ENCODE results near the gene ABI3. TPM values are rescaled to one million over a fixed set of nuclear protein-coding genes. Genes with fewer than 3 reads are reported as not detected.

Gene ABI3
- total RNA-seq, 1 donor from 2014 or later = 73.2 TPM

DNA sequence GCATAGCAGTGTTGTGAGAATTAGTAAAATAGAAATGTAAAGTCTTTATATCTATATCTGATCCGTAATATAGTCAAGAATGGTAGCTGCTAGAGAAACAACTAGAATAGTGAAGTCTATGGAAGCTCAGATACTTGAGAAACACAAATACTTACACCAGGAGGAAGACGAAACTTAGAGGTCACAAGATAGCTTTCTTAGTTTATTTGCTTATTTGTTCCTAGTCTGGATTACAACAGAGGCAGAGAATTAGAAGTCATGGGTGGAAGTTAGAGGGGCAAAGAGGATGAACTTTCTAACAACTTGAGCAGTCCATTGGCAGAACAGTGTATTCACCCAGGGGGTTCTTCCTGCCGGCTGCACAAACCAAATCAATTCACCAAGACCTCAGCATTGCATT is 14.0 kb upstream of the ABI3 start:
- intact Hi-C loops (cut with micrococcal nuclease) = loop anchor here (10.0 kb wide), 1 partner anchor 1092 kb away; the partner anchor contains the start of genes CBX1 and SNX11

DNA sequence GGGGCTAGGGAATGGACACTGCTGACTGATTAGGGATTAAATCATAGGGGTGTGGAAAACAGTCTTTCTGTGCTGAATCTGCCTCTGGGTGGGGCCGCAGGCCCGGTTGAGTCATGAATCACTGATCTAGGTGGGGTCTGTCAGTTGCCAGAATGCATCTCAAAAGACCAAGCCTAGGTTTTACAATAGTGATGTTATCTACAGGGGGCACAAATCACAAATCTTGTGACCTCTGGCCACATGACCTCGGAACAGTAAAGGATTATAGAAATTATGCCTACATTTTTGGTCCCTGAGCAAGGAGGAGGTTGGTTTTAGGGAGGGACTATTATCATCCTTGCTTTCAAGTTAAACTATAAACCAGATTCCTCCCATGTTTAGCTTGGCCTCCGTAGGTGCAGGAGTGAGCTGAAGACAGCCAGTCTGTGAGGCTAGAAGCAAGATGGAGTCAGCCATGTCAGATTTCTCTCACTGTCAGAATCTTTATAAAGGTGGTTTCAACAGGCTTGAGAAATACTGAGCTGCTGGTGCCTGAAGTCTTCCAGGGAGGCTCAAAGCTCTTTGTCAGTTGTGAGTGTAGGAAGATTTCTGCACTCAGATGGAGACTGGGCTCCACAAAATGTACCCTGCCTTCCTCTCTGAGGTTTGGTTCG is 13.0 kb upstream of the ABI3 start:
- intact Hi-C loops (cut with micrococcal nuclease) = loop anchor here (10.0 kb wide), 1 partner anchor 1093 kb away; the partner anchor contains the start of genes CBX1 and SNX11

DNA sequence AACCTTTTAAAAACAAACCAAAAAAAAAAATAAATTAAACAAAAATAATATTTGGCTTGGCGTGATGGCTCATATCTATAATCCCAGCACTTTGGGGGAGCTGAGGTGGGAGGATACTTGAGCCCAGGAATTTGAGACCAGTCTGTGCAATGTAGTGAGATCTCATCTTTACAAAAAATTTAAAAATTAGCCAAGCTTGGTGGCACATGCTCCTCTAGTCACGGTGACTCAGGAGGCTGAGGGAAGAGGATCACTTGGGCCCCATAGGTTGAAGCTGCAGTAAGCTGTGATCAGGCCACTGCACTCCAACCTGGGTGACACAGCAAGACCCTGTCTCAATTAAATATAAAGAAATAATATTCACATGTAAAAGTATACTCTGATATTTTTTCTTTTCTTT is 12.3 kb upstream of the ABI3 start:
- intact Hi-C loops (cut with micrococcal nuclease) = loop anchor here (10.0 kb wide), 1 partner anchor 1093 kb away; the partner anchor contains the start of genes CBX1 and SNX11

DNA sequence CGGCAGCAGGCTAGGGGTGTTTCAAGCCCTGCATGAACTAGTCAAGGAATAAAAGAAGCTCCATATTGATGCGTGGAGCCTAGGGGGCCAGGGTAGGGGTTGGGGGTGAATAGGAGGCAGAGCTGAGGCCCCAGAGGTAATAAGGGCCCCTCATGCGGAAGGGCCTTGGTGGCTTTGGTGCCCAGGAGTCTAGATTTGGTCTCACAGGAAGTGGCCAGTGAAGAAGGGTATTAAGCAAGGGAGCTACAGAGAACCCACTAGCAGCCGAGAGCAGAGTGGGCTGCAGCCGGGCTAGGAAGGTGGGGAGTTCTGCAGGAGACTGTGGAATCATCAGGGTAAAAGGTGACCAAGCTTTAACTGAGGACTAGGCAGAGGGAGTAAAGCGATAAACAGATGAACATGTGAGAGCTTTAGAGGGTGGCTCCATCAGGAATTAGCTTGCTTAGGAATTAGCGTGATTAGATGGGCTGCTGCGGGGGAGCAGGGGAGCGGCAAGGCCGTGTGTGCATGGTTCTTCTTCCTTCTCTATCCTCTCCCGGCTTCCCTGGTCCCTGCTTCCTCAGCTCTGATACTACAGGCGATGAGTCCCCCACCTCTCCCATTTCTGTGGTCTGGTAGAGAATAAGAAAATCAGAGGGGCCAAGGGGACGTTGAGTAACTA is 10.0 kb upstream of the ABI3 start:
- intact Hi-C loops (cut with micrococcal nuclease) = no loop called here

DNA sequence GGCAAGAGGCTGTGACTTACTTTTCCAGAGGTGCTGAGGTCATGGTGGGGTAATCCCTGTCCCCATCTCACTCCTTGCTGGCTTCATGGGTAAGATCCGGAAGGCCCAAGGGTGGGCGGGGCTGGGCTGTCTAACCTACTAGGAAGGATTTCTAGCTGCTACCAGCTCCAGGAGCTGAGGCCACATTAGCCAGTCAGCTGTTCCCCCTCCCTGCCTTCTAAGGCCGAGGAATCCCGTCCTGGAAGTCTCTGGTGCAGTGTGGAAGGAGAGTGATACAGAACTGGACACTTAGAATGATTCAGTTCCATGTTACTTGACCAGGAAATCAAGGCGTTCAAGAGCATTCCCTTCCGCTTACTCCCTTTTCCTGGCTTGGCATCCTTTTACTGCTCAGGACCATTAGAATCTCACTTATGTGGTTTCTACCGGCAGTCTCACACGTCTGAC is 9.0 kb upstream of the ABI3 start:
- intact Hi-C loops (cut with micrococcal nuclease) = no loop called here

DNA sequence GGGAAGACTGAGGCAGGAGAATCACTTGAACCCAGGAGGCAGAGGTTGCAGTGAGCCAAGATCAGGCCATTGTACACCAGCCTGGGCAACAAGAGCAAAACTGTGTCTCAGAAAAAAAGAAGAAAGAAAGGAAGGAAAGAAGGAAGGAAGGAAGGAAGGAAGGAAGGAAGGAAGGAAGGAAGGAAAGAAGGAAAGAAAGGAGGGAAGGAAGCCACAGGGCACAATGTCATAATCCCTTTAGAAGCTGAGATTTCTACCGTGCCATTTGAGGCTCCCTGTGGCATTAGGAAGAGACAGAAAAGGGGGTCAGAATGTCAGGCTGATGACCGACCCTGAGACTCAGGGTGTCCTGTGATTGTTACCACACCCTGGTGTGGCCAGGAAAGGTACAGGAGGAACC is 6.7 kb upstream of the ABI3 start:
- intact Hi-C loops (cut with micrococcal nuclease) = no loop called here

DNA sequence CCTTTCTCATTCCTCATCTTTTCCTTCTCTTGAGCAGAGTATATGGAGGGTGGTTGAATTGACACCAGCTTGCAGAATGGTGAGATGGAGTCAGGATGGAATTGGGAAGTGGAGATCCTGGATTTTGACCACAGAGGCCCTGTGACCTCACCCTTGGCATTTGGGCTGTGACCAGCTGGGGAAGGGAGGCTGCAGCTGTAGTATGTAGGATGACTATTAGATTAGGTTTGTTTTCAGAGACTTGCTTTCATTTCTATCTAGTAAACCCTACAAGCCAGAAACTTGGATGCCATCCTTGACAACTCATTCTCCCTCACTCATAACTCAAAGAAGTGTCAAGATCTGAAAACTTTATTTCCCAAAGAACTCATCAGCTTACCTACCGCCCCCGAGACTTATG is 6.0 kb upstream of the ABI3 start:
- intact Hi-C loops (cut with micrococcal nuclease) = no loop called here

DNA sequence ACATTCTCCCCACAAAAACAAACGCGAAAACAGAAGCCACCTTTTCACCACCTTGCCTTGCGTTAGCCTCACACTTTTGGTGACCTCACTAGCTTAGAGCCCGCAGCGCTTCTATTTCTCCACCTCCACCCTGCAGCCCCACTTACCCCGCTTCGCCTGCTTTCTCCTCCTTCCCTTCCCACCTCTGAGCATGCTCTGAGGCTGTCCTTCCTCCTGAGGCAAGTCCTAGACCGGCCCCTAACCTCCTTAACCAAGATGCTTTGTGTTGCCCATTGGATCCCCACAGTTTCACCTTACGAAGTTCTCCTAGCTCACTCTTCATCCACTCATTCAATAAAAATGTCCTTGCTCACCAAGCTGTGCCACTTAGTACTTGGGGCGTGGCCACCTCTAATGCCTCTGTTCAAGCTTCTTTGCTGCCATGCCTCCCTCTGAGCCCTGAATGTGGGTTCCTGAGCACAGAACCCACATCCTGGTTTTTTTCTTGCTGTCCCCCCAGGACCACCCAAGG is 1.4 kb upstream of the ABI3 start:
- intact Hi-C loops (cut with micrococcal nuclease) = no loop called here

DNA sequence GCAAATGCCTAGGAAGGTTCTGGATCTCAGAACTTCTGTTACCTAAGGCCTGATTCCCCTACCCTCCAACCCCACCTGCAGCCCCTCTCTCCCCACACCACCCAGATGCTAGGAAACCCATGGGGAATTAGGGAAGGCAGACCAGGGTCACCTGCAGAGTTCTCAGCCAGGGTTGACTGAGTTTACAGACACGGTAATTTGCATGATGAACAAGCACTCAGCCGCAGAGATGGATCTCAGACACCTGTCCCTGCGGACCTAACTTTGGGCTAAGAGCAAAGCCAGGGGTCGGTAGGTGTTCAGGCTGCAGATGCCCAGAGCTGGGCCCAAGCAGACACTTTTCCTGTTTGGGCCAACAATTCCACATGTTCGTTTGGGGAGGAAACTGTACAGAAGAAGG is 2.9 kb downstream of the ABI3 start:
- intact Hi-C loops (cut with micrococcal nuclease) = loop anchor here (5.0 kb wide), 1 partner anchor 939 kb away; the partner anchor contains the start of gene PPP1R9B

DNA sequence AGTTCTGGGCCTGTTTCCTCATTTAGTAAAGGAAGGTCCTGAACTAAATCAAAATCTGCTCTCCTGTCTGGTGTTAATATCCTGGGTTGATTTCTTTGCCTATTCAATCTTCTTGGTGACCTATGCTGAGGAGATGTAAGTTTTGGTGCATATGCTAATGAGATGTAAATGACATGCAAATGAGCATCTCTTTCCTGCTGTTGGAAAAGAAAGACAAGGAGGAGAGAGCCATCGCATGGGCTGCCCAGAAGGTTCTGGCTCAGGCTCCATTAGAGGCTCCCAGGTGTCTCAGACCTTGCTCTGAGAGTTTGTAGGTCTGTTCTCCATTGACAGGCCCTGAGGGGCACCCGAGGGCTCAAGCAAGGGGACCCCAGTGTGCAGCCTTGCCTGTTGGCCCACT is 3.3 kb downstream of the ABI3 start:
- intact Hi-C loops (cut with micrococcal nuclease) = loop anchor here (5.0 kb wide), 1 partner anchor 938 kb away; the partner anchor contains the start of gene PPP1R9B

DNA sequence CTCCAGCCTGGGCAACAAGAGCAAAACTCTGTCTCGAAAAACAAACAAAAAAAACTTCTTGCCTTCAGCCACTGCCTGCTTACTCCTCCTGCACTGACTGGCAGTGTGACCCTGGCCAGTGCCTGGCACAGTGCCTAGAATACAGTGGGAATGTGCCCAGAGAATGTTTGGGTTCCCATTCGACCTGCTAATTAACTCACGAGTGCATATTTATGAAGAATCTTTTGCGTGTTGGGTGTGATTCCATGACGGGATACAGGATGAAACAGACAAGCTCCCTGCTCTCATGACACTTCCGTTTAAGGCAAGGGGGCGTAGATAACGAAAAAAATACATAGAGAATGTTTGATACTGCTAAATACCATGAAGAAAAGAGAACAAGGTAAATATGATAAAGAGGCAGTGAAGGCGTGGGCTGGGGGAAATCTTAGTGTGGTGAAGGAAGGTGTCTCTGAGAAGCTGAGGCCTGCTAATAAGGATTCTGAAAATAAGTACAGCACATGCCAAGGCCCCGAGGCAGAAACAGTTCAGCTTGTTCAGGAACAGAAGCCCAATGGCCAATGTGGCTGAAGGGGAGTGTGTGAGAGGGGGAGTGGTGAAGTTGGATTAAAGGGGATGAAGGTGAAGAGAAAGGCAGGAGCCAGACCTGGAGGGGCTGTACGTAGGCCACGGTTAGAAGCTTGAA is 4.3 kb downstream of the ABI3 start:
- intact Hi-C loops (cut with micrococcal nuclease) = loop anchor here (5.0 kb wide), 4 partner anchors 127 to 937 kb away; partner anchors contain the start of genes PPP1R9B and SPOP

DNA sequence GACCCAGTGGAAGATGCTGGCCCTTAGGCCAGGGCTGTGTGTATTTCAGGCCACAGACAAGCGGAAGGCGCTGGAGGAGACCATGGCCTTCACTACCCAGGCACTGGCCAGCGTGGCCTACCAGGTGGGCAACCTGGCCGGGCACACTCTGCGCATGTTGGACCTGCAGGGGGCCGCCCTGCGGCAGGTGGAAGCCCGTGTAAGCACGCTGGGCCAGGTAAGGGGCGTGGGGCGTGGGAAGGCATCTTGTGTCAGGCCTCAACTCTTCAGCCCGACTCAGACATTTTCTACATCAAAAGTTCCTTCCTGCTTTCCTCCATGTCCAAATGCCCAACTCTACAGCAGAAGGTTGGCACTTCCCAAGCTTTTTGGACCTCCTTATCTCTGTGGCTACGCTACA is 6.0 kb downstream of the ABI3 start:
- intact Hi-C loops (cut with micrococcal nuclease) = loop anchor here (5.0 kb wide), 3 partner anchors 126 to 461 kb away; partner anchors contain the start of gene SPOP

DNA sequence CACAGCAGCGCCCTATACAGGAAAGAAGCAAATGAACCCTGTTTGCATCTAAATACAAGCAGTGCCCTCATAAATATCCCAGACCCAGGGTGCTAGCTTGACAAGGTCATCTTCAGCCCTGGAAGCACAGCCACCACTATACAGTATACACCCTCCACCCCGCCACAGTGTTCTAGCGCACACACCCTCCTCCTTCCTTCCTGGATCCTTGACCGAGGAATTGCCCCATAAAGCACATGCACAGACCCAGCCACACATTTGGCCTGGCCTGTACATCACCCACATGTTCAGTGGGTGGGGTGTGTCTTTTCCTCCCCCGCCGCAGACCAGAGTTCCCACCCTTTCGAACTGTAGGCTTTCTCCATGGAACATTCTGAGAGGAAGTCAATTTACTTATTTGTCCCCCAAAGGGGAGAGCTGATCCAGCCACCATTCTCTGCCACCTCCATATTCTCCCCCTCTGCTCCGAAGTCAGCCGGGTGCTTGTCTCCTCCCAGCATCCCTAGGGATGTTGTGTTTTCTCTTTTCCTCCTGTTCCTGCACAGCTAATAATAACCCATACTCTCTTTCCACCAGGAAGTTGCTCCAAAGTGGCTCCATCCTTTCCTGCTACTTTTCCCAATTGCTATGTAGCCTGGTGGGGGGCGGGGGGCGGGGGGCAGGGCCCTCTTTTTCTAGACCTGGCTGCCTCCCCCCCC is 6.6 kb downstream of the ABI3 start:
- intact Hi-C loops (cut with micrococcal nuclease) = loop anchor here (5.0 kb wide), 3 partner anchors 125 to 460 kb away; partner anchors contain the start of gene SPOP

DNA sequence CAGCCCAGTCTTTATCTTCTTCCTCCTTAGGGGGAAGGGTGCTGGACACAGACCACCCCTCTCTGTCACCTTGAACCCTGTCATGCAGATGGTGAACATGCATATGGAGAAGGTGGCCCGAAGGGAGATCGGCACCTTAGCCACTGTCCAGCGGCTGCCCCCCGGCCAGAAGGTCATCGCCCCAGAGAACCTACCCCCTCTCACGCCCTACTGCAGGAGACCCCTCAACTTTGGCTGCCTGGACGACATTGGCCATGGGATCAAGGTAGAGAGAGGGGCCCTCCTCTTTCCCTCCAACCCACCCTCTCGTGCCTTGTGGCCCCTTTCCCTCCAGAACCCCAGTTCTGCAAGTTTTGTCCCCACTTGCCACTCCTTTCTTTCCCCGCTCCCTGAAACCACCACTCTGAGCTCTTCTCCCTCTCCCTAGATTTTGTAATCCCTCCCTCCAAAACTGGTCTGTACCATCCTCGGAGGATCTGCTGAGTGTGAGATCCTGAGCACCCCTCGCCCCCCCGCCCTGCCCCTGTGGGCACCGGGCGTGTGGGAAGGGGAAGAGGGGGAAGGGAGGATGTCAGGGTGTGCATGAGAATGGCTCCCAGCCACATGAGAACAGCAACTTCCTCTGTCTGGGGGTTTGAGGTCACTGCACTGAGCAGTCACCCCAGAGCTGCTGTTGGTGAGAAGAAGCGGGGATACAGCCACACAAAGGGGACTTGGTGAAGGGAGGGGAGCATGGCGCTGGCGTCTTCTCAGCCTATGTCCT is 7.3 kb downstream of the ABI3 start:
- intact Hi-C loops (cut with micrococcal nuclease) = loop anchor here (1.0 to 5.0 kb wide), 7 partner anchors 8 to 459 kb away; partner anchors contain the start of genes ABI3, GNGT2 and SPOP

DNA sequence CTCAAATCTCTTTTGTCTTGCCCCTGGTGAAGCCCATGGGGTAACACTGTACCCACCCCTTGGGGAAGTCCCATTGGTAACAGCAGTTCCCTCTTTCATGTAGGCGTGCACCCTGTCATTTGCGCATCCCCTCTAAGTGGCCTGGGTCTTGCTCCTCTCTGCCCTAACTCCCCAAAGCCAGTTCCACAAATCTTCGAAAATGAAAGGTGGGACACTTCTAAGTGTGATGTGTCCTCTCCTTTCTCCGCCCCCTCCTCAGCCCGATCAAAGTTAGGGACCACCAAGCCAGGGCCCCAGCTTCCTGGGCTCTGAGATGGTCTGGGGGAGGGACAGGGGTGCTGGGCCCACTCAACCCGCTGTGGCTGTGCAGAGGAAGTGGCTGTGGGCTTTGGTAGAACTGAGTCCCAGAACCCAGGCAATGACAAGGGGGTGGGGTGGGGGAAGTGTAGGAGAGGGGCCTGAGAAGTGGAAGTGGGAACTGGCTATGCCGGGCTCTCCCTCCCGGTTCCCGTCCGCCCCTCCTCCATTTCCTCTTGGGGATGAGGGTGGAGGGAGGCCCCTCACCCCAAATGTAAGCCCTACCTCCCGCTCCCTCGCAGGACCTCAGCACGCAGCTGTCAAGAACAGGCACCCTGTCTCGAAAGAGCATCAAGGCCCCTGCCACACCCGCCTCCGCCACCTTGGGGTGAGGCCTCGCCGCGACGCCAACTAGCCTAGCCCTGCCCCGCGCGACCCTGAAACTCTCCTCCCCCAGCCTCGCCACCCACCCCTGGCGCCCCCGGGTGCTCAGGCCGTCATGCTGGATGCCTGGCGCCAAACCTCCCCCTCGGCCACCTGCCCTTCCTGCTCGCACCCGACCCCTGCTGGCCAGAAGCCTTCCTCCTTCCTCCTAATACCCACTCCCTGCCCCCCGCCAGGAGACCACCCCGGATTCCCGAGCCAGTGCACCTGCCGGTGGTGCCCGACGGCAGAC is 8.7 kb downstream of the ABI3 start:
- intact Hi-C loops (cut with micrococcal nuclease) = loop anchor here (1.0 to 5.0 kb wide), 7 partner anchors 8 to 458 kb away; partner anchors contain the start of genes ABI3, GNGT2 and SPOP

DNA sequence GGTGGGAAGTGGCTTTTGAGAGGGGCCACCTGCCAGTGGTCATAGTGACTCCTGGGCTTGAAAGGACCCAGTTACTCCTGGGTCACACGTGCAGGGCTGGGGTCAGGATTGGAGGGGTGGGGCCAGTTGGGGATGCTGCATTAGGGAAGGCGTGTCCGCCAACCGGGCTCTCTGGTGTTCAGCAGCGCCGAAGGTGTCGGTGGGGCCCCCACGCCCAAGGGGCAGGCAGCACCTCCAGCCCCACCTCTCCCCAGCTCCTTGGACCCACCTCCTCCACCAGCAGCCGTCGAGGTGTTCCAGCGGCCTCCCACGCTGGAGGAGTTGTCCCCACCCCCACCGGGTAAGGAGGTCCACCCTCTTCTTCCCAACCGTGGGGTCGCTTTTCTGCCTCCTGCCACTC is 9.5 kb downstream of the ABI3 start:
- intact Hi-C loops (cut with micrococcal nuclease) = loop anchor here (2.0 to 5.0 kb wide), 4 partner anchors 122 to 457 kb away; partner anchors contain the start of gene SPOP

DNA sequence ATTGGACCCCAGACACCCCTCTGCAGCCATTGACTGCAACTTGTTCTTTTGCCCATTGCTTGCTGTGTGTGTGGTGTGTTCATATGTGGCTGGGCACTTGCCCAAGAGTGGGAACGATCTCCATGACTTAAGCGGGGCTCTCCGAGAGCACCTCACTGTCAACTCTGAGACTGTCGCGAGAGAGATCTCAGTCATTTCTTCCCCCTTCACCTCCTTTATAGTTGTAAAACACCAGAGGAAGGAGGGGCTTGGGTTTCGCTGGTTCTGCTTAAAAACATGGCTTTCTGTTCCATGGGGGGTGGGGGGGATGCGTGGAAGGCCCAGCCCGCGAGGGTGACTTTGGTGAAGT is 12.6 kb downstream of the ABI3 start:
- intact Hi-C loops (cut with micrococcal nuclease) = no loop called here

DNA sequence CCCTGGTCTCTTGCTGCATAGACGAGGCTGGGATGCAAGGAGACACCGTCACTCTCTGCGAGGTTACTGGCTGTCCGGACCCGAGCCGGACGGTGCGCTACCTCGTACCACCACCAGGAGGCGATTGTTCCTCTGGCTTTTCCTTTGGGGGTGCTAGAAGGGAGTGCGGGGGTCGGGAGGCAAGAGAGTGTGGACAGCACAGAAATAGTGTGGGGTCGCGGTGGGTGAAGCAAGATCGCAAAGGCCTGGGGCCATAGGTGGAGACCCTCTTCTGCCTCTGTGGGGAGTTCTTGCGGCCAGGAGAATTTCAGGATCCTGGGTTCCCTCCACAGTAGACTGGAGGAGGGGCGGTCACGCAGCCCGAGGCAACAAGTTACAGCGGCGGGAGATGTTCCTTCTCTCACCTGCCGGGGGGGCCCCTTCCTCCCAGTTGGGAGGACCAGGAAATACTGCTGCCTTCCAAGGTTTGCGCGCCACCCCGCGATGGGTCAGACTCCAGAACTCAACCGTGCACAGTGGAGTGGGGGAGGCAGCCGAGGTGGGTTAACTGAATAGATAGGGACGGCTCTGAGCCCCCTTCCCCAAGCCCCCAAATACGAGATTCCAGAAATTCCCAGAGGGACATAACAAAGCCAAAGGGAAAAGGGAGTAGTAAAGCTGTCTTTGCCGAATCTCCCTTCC is 13.2 kb downstream of the ABI3 start:
- intact Hi-C loops (cut with micrococcal nuclease) = no loop called here
